WTC11 (cell line): ENCODE data around the gene SUCLA2. TPM values are rescaled to one million over a fixed set of nuclear protein-coding genes. Genes with fewer than 3 reads are reported as not detected.

ENCODE experiments used
- ATAC-seq: fragments of 200-7000 bp; cut with Tn5 transposase; 2 replicates; pipeline ENCODE4 v1.10.0; 2021; ENCODE audit warnings: mild to moderate bottlenecking, moderate library complexity
- CTCF ChIA-PET: fragments of 300-600 bp; sonication (Branson Sonifier 250); formaldehyde crosslinking; loops from one replicate; lab custom pipeline; 2021; ENCODE audit warnings: antibody characterized with exemption; lab: Charles Lee
- POLR2A ChIA-PET: fragments of 350-600 bp; sonication (Branson Sonifier 250); formaldehyde crosslinking; loops from one replicate; lab custom pipeline; 2021; ENCODE audit warnings: antibody characterized with exemption; lab: Charles Lee
- DNase-seq: peaks from one replicate; pipeline ENCODE4 v3.0.0; 2021; ENCODE audit warnings: low spot score
- H3K27ac Mint-ChIP-seq: 2 replicates; pipeline ENCODE4 v1.8.0; 2021; ENCODE audit warnings: mixed read lengths
- H3K27me3 Mint-ChIP-seq: 2 replicates; pipeline ENCODE4 v1.8.0; 2021; ENCODE audit warnings: low read depth, mild to moderate bottlenecking, moderate library complexity, mixed read lengths
- H3K36me3 Mint-ChIP-seq: 2 replicates; pipeline ENCODE4 v1.8.0; 2021; ENCODE audit warnings: mixed read lengths
- H3K4me1 Mint-ChIP-seq: 2 replicates; pipeline ENCODE4 v1.8.0; 2022; ENCODE audit warnings: mixed read lengths
- H3K4me3 Mint-ChIP-seq: 2 replicates; pipeline ENCODE4 v1.8.0; 2021; ENCODE audit warnings: mild to moderate bottlenecking, moderate library complexity, mixed read lengths
- H3K9me3 Mint-ChIP-seq: 2 replicates; pipeline ENCODE4 v1.8.0; 2021; ENCODE audit warnings: mixed read lengths
- CBFB ChIP-seq: sonication (generic); formaldehyde crosslinking; IDR thresholded peaks from 2 replicates; pipeline ENCODE4 v1.8.1; 2022; ENCODE audit warnings: mild to moderate bottlenecking, low read depth, missing genetic modification reagents
- CTCF ChIP-seq: fragments of 200-600 bp; IDR thresholded peaks from 2 replicates; pipeline ENCODE4 v1.8.0; 2022; ENCODE audit warnings: antibody characterized with exemption
- FOXJ3 ChIP-seq: sonication (generic); formaldehyde crosslinking; IDR thresholded peaks from 2 replicates; pipeline ENCODE4 v1.9.0; 2021; ENCODE audit warnings: missing genetic modification reagents, mild to moderate bottlenecking, borderline replicate concordance
- IRF2 ChIP-seq: sonication (generic); formaldehyde crosslinking; IDR thresholded peaks from 2 replicates; pipeline ENCODE4 v1.8.0; 2022; ENCODE audit warnings: low read depth, missing genetic modification reagents, borderline replicate concordance
- MYBL2 ChIP-seq: sonication (generic); formaldehyde crosslinking; IDR thresholded peaks from 2 replicates; pipeline ENCODE4 v1.8.1; 2023; ENCODE audit warnings: mild to moderate bottlenecking, moderate library complexity, missing genetic modification reagents
- NR1H2 ChIP-seq: sonication (generic); formaldehyde crosslinking; IDR thresholded peaks from 2 replicates; pipeline ENCODE4 v1.9.0; 2021; ENCODE audit warnings: mild to moderate bottlenecking, moderate library complexity, missing genetic modification reagents
- PRRX2 ChIP-seq: fragments of 250-450 bp; sonication (Bioruptor Pico); IDR thresholded peaks from 2 replicates; pipeline ENCODE4 v1.8.0; 2021; ENCODE audit warnings: mild to moderate bottlenecking
- RELA ChIP-seq: sonication (generic); formaldehyde crosslinking; IDR thresholded peaks from 2 replicates; pipeline ENCODE4 v1.8.1; 2022; ENCODE audit warnings: missing genetic modification reagents, mild to moderate bottlenecking, borderline replicate concordance
- SMAD4 ChIP-seq: sonication (generic); formaldehyde crosslinking; IDR thresholded peaks from 2 replicates; pipeline ENCODE4 v1.8.0; 2022; ENCODE audit warnings: mild to moderate bottlenecking, missing genetic modification reagents
- SP1 ChIP-seq: sonication (generic); formaldehyde crosslinking; conservative IDR thresholded peaks from 2 replicates; pipeline ENCODE4 v1.8.1; 2022; ENCODE audit warnings: missing genetic modification reagents
- TCF7 ChIP-seq: sonication (generic); formaldehyde crosslinking; IDR thresholded peaks from 2 replicates; pipeline ENCODE4 v1.8.0; 2022; ENCODE audit warnings: mild to moderate bottlenecking, low read depth, missing genetic modification reagents, moderate library complexity
- ZBTB21 ChIP-seq: sonication (generic); formaldehyde crosslinking; IDR thresholded peaks from 2 replicates; pipeline ENCODE4 v1.8.1; 2023; ENCODE audit warnings: mild to moderate bottlenecking, missing genetic modification reagents, borderline replicate concordance
- ZNF138 ChIP-seq: sonication (generic); formaldehyde crosslinking; conservative IDR thresholded peaks from 2 replicates; pipeline ENCODE4 v1.8.1; 2022; ENCODE audit warnings: mild to moderate bottlenecking, moderate library complexity, missing genetic modification reagents
- ZNF232 ChIP-seq: sonication (generic); formaldehyde crosslinking; IDR thresholded peaks from 2 replicates; pipeline ENCODE4 v1.8.0; 2022; ENCODE audit warnings: mild to moderate bottlenecking, missing genetic modification reagents
- ZNF263 ChIP-seq: sonication (generic); formaldehyde crosslinking; IDR thresholded peaks from 2 replicates; pipeline ENCODE4 v1.8.1; 2022; ENCODE audit warnings: low read depth, mild to moderate bottlenecking, moderate library complexity, missing genetic modification reagents
- ZNF671 ChIP-seq: fragments of 250-450 bp; sonication (Bioruptor Pico); IDR thresholded peaks from 2 replicates; pipeline ENCODE4 v1.8.0; 2021; ENCODE audit warnings: mild to moderate bottlenecking
- total RNA-seq: library from RNA; stranded (reverse); gene quantifications from 3 replicates; pipeline ENCODE4 v1.2.3, GENCODE V29; 2021
- TF ChIP-seq, protein P1 (sequence below): fragments of 250-450 bp; sonication (Bioruptor Pico); IDR thresholded peaks from 2 replicates; pipeline ENCODE4 v1.9.0; 2021; ENCODE audit warnings: mild to moderate bottlenecking
- TF ChIP-seq, protein P2 (sequence below): sonication (generic); formaldehyde crosslinking; IDR thresholded peaks from 2 replicates; pipeline ENCODE4 v1.8.0; 2023; ENCODE audit warnings: missing genetic modification reagents, mild to moderate bottlenecking, borderline replicate concordance
- TF ChIP-seq, protein P3 (sequence below): fragments of 250-450 bp; sonication (Bioruptor Pico); IDR thresholded peaks from 2 replicates; pipeline ENCODE4 v1.8.0; 2021; ENCODE audit warnings: mild to moderate bottlenecking
- TF ChIP-seq, protein P4 (sequence below): sonication (generic); formaldehyde crosslinking; IDR thresholded peaks from 2 replicates; pipeline ENCODE4 v1.8.0; 2023; ENCODE audit warnings: mild to moderate bottlenecking, missing genetic modification reagents

The SUCLA2 gene
- total RNA-seq, 1 experiment from 2014 or later = 66.8 TPM

DNA sequence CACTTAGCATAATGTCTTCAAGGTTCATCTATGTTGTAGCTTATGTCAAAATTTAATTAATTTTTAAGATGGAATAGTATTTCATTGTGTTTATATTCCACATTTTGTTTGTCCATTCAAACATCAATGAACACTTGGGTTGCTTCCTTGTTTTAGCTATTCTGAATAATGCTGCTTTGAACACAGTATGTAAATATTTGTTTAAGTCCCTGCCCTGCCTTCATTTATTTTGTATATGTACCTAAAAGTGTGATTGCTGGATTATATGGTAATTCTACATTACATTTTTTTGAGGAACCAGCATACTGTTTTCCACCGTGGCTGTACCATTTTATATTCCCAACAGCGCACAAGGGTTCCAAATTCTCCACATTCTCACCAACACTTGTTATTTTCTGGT is 17.6 kb upstream of the SUCLA2 start:
- POLR2A ChIA-PET = interaction anchor here (0.6 to 0.7 kb wide), 3 partner anchors 18 to 220 kb away, joined by 3 to 7 read pairs (median 5); no protein-coding TSS in a partner anchor
- no peaks in the 10 kb centered on the region for H3K4me1 Mint-ChIP-seq
- DNase-seq (no peak), ATAC-seq (no peak)
- no peaks in the 10 kb centered on the region for H3K27me3 Mint-ChIP-seq
- TF ChIP-seq ZNF263 (CRISPR knock-in tag) (no peak), ZNF671 (no peak), RELA (CRISPR knock-in tag) (no peak), MYBL2 (CRISPR knock-in tag) (no peak), SP1 (CRISPR knock-in tag) (no peak)
- TF ChIP-seq, protein P1, sequence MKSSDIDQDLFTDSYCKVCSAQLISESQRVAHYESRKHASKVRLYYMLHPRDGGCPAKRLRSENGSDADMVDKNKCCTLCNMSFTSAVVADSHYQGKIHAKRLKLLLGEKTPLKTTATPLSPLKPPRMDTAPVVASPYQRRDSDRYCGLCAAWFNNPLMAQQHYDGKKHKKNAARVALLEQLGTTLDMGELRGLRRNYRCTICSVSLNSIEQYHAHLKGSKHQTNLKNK (CRISPR knock-in tag) = no peak
- TF ChIP-seq, protein P2, sequence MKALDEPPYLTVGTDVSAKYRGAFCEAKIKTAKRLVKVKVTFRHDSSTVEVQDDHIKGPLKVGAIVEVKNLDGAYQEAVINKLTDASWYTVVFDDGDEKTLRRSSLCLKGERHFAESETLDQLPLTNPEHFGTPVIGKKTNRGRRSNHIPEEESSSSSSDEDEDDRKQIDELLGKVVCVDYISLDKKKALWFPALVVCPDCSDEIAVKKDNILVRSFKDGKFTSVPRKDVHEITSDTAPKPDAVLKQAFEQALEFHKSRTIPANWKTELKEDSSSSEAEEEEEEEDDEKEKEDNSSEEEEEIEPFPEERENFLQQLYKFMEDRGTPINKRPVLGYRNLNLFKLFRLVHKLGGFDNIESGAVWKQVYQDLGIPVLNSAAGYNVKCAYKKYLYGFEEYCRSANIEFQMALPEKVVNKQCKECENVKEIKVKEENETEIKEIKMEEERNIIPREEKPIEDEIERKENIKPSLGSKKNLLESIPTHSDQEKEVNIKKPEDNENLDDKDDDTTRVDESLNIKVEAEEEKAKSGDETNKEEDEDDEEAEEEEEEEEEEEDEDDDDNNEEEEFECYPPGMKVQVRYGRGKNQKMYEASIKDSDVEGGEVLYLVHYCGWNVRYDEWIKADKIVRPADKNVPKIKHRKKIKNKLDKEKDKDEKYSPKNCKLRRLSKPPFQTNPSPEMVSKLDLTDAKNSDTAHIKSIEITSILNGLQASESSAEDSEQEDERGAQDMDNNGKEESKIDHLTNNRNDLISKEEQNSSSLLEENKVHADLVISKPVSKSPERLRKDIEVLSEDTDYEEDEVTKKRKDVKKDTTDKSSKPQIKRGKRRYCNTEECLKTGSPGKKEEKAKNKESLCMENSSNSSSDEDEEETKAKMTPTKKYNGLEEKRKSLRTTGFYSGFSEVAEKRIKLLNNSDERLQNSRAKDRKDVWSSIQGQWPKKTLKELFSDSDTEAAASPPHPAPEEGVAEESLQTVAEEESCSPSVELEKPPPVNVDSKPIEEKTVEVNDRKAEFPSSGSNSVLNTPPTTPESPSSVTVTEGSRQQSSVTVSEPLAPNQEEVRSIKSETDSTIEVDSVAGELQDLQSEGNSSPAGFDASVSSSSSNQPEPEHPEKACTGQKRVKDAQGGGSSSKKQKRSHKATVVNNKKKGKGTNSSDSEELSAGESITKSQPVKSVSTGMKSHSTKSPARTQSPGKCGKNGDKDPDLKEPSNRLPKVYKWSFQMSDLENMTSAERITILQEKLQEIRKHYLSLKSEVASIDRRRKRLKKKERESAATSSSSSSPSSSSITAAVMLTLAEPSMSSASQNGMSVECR (CRISPR knock-in tag) = no peak
- H3K9me3 Mint-ChIP-seq = peaks cover 9% of the 10 kb centered on the region
- H3K4me3 Mint-ChIP-seq = no peak overlapping the region
- CTCF ChIA-PET = no interaction called here
- no peaks in the 10 kb centered on the region for H3K36me3 Mint-ChIP-seq
- no peak overlapping the region for H3K27ac Mint-ChIP-seq

GRCh38 chr13:48014359-48014758 is 13.3 kb upstream of the SUCLA2 start:
- CTCF ChIA-PET = interaction anchor here (0.5 to 3.8 kb wide), 2 partner anchors 24 to 31 kb away, joined by 3 to 11 read pairs; partner anchors contain the start of gene NUDT15
- H3K27me3 Mint-ChIP-seq = no peaks in the 10 kb centered on the region
- POLR2A ChIA-PET = no interaction called here
- H3K9me3 Mint-ChIP-seq = peaks cover 10% of the 10 kb centered on the region
- H3K36me3 Mint-ChIP-seq = peaks cover 3% of the 10 kb centered on the region; the same call in 1 of the 2 replicates
- H3K27ac Mint-ChIP-seq = no peak overlapping the region
- no peak for DNase-seq
- H3K4me3 Mint-ChIP-seq = no peak overlapping the region
- no peak for ATAC-seq
- H3K4me1 Mint-ChIP-seq = peaks cover 17% of the 10 kb centered on the region
- TF ChIP-seq PRRX2 (CRISPR knock-in tag) (no peak), CTCF (no peak), CBFB (CRISPR knock-in tag) (no peak), ZNF138 (no peak), IRF2 (no peak), SMAD4 (CRISPR knock-in tag) (no peak), ZNF232 (CRISPR knock-in tag) (no peak), ZNF671 (no peak), FOXJ3 (CRISPR knock-in tag) (no peak), TCF7 (CRISPR knock-in tag) (no peak), NR1H2 (CRISPR knock-in tag) (no peak), RELA (CRISPR knock-in tag) (no peak), ZBTB21 (no peak)
- TF ChIP-seq, protein P3, sequence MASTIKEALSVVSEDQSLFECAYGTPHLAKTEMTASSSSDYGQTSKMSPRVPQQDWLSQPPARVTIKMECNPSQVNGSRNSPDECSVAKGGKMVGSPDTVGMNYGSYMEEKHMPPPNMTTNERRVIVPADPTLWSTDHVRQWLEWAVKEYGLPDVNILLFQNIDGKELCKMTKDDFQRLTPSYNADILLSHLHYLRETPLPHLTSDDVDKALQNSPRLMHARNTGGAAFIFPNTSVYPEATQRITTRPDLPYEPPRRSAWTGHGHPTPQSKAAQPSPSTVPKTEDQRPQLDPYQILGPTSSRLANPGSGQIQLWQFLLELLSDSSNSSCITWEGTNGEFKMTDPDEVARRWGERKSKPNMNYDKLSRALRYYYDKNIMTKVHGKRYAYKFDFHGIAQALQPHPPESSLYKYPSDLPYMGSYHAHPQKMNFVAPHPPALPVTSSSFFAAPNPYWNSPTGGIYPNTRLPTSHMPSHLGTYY (CRISPR knock-in tag) = no peak
- TF ChIP-seq, protein P4, sequence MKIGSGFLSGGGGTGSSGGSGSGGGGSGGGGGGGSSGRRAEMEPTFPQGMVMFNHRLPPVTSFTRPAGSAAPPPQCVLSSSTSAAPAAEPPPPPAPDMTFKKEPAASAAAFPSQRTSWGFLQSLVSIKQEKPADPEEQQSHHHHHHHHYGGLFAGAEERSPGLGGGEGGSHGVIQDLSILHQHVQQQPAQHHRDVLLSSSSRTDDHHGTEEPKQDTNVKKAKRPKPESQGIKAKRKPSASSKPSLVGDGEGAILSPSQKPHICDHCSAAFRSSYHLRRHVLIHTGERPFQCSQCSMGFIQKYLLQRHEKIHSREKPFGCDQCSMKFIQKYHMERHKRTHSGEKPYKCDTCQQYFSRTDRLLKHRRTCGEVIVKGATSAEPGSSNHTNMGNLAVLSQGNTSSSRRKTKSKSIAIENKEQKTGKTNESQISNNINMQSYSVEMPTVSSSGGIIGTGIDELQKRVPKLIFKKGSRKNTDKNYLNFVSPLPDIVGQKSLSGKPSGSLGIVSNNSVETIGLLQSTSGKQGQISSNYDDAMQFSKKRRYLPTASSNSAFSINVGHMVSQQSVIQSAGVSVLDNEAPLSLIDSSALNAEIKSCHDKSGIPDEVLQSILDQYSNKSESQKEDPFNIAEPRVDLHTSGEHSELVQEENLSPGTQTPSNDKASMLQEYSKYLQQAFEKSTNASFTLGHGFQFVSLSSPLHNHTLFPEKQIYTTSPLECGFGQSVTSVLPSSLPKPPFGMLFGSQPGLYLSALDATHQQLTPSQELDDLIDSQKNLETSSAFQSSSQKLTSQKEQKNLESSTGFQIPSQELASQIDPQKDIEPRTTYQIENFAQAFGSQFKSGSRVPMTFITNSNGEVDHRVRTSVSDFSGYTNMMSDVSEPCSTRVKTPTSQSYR = no peak
